Lower lobe of right lung (tissue), 2 donors: ENCODE data around the gene CD74. TPM values are rescaled to one million over a fixed set of nuclear protein-coding genes. Genes with fewer than 3 reads are reported as not detected.

Experiments
- ATAC-seq, 2 donors: fragments of 200-7000 bp; cut with Tn5 transposase; one replicate each; pipeline ENCODE4 v1.9.1; 2020 to 2022; ENCODE audit warnings: mild to moderate bottlenecking in 2 of 2, moderate library complexity in 2 of 2
- DNase-seq: peaks from one replicate; pipeline ENCODE4 v3.0.0-alpha.2; 2020
- H3K27ac ChIP-seq: fragments of 200-600 bp; one replicate; pipeline ENCODE4 v1.8.0; 2022
- H3K27me3 ChIP-seq: fragments of 200-600 bp; one replicate; pipeline ENCODE4 v1.8.0; 2022; ENCODE audit warnings: low read depth
- H3K36me3 ChIP-seq: fragments of 200-600 bp; one replicate; pipeline ENCODE4 v1.8.0; 2022; ENCODE audit warnings: mild to moderate bottlenecking
- H3K4me1 ChIP-seq: fragments of 200-600 bp; one replicate; pipeline ENCODE4 v1.8.0; 2022
- H3K4me3 ChIP-seq: fragments of 200-600 bp; one replicate; pipeline ENCODE4 v1.8.0; 2022; ENCODE audit warnings: mild to moderate bottlenecking
- H3K9me3 ChIP-seq: fragments of 200-600 bp; one replicate; pipeline ENCODE4 v1.8.0; 2022
- intact Hi-C: fragments of 100-400 bp; cut with DNase I; formaldehyde crosslinking; loops from one replicate; pipeline ENCODE4 v1.11.0; 2022
- total RNA-seq: library from RNA; stranded (reverse); fragmentation: NEBNext Ultra II Directional; extraction: Animal tissue kit (Norgen Biotek cat#: 25700); gene quantifications from one replicate; pipeline ENCODE4 v1.2.1, GENCODE V29; 2021
- TF ChIP-seq, protein P1 (sequence below): fragments of 200-600 bp; IDR thresholded peaks from one replicate; pipeline ENCODE4 v1.8.0; 2022; ENCODE audit warnings: antibody characterized with exemption, mild to moderate bottlenecking
- donor health status: DM: no; HTN: yes; CAD: no; lungs with severe emphysema.

The CD74 gene
- total RNA-seq, 1 donor from 2014 or later: 4,221 TPM

DNA sequence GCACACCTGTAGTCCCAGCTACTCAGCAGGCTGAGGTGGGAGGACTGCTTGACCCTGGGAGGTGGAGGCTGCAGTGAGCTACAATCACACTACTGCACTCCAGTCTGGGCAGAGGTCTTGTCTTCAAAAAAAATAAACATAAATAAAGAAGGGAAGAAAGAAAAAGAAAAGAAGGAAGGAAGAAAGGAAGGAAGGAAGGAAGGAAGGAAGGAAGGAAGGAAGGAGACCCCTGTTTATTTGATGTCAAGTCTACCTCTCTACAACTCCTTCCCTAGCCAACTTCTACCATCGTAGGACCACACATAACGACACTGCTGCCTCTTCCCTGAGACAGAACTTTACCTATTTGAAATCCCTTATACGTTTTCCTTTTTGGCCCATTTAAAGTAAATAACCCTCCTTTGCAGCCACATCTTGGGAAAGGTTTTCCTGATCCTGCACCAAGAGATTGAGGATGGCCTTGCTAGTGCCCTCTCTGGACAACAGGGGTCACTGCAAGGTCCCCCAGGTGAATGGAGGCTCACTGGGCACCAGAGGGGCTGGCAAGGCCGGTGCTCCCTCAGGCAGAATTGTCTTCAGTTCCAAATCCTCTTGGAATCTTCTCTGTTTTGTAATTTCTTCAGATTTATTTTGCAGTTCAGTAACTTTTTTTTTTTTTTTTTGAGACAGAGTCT, 26.3 kb upstream of the CD74 start:
- ATAC-seq (no peak), DNase-seq (no peak)
- H3K27me3 ChIP-seq: no peaks in the 10 kb centered on the region
- intact Hi-C loops: no loop called here
- no peak overlapping the region for H3K4me3 ChIP-seq
- H3K27ac ChIP-seq: no peak overlapping the region
- no peaks in the 10 kb centered on the region for H3K9me3 ChIP-seq
- H3K4me1 ChIP-seq: peaks cover 5% of the 10 kb centered on the region
- peaks cover 18% of the 10 kb centered on the region for H3K36me3 ChIP-seq
- TF ChIP-seq, protein P1, sequence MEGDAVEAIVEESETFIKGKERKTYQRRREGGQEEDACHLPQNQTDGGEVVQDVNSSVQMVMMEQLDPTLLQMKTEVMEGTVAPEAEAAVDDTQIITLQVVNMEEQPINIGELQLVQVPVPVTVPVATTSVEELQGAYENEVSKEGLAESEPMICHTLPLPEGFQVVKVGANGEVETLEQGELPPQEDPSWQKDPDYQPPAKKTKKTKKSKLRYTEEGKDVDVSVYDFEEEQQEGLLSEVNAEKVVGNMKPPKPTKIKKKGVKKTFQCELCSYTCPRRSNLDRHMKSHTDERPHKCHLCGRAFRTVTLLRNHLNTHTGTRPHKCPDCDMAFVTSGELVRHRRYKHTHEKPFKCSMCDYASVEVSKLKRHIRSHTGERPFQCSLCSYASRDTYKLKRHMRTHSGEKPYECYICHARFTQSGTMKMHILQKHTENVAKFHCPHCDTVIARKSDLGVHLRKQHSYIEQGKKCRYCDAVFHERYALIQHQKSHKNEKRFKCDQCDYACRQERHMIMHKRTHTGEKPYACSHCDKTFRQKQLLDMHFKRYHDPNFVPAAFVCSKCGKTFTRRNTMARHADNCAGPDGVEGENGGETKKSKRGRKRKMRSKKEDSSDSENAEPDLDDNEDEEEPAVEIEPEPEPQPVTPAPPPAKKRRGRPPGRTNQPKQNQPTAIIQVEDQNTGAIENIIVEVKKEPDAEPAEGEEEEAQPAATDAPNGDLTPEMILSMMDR: peak; percentile 56

DNA sequence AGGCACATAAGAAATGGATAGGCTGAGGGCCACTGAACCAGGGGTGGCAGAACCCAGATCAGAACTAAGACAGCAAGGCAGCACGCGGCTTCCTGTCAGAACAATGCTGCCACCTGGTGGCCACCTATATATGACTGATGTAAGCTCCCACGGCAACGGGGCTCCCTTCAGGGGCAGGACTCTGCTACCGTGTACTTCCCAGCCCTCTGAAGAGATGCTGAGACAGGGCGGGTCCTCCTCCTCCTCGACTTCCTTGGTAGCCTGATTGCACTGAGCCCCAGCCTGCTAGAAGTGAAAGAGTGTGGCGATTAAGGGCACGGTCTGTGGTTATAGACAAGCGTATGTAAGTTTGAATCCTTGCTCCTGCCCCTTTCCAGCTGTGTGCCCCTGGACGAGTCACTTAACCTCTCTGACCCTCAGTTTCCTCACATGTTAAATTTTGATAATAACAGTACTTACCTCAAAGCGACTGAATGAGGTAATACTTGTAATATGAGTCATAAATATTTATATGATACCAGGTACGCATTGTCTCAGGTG, 23.5 kb upstream of the CD74 start:
- ATAC-seq (peak; percentile 95 to 96), DNase-seq (peak; percentile 93)
- Histone ChIP-seq H3K36me3 (no peaks in the 10 kb centered on the region), H3K27ac (no peak overlapping the region), H3K4me1 (peaks cover 5% of the 10 kb centered on the region), H3K27me3 (no peaks in the 10 kb centered on the region), H3K4me3 (no peak overlapping the region), H3K9me3 (no peaks in the 10 kb centered on the region)
- TF ChIP-seq, protein P1: peak; percentile 91
- intact Hi-C loops: no loop called here

DNA sequence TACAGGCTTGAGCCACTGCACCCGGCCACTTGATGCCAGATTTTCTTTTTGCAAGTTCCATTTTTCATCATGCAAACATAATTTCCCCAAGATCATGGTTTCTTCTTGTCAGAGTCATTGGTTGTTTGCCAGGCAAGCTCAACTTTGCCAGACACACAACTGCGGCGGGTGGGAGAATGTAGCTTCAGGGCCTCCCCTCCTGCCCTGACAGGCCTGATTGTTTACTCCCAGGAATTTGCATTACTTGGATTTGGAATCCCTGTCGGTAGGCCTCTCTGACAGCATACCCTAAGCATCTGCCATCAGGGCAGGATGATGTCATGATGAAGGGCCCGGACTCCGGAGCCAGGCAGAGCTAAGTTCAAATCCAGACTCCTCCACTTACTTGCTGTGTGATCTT, 21.8 kb upstream of the CD74 start:
- TF ChIP-seq, protein P1: no peak
- H3K9me3 ChIP-seq: no peaks in the 10 kb centered on the region
- ATAC-seq (no peak), DNase-seq (no peak)
- H3K36me3 ChIP-seq: no peaks in the 10 kb centered on the region
- peaks cover 5% of the 10 kb centered on the region for H3K4me1 ChIP-seq
- no peak overlapping the region for H3K4me3 ChIP-seq
- H3K27me3 ChIP-seq: no peaks in the 10 kb centered on the region
- no peak overlapping the region for H3K27ac ChIP-seq
- intact Hi-C loops: no loop called here

DNA sequence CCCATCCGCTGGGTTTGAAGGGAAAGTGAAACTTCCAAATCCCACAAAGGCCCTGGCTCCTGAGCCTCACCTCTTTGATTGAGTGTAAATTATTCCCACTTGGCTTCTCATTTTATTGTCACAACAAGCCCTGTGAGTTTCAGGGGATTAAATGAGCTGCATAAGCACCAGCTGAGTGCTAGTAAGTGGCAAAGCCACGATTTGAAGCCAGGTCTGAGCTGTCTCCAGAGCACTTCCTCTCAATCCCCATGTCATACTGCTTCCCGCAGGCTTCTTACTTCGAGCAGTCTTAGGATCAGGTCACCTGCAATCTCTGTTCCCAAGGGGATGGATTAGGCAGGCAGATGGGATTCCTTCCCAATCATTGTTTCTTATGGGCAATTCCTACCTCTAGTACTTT, 18.9 kb upstream of the CD74 start:
- no peak for ATAC-seq
- H3K9me3 ChIP-seq: no peaks in the 10 kb centered on the region
- H3K27me3 ChIP-seq: no peaks in the 10 kb centered on the region
- H3K36me3 ChIP-seq: no peaks in the 10 kb centered on the region
- peaks cover 5% of the 10 kb centered on the region for H3K4me1 ChIP-seq
- intact Hi-C loops: no loop called here
- DNase-seq: no peak
- peak overlapping the region; percentile 36 for H3K27ac ChIP-seq
- H3K4me3 ChIP-seq: no peak overlapping the region
- TF ChIP-seq, protein P1: no peak

DNA sequence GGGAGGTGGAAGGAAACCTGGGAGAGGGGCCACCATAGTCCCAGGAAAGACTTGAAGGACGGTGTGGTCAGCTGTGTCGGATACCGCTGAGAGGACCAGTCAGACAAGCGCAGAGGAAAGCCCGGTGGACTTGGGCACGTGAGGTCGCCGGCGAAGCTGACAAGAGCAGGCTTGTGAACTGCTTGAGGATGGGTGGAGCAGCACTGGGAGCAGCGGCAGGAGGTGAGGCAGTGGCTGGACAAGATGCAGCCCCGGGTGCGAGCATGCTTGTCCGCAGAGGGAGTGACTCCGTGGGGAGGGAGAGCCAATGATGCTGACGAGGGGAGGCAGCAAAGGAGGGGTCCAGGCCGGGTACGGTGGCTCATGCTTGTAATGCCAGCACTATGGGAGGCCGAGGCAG, 18.3 kb upstream of the CD74 start:
- ATAC-seq: no peak

More for the DNA sequence above, 18.3 kb upstream of the CD74 start:
- DNase-seq: no peak
- Histone ChIP-seq H3K36me3 (no peaks in the 10 kb centered on the region), H3K4me3 (no peak overlapping the region), H3K27me3 (no peaks in the 10 kb centered on the region), H3K27ac (no peak overlapping the region), H3K4me1 (no peaks in the 10 kb centered on the region), H3K9me3 (no peaks in the 10 kb centered on the region)
- intact Hi-C loops: no loop called here
- TF ChIP-seq, protein P1: no peak
